ENCODE data around the gene ATXN2.
A peak's percentile ranks its signal among the peaks of the same experiment; 100 is the strongest.
"Not testable (repeated sequence)": the region's sequence is repeated elsewhere in the genome, so short reads cannot be mapped to it uniquely, and the experiment has no call there.

Gene ATXN2

GRCh38 chr12:111597831-111598636 lies 1.1 kb downstream of the ATXN2 start:
- Histone ChIP-seq H4K20me1 (ENCODE audit: insufficient read depth, low read length) (no peaks in the 10 kb centered on the region), H3K36me3 (replicated peaks; ENCODE audit: insufficient read depth, low read length) (no peaks in the 10 kb centered on the region), H3K27ac (ENCODE audit: low read length) (no peak overlapping the region; the same call in 1 of the 2 replicates), H3K9me2 (replicated peaks; ENCODE audit: insufficient read depth, low read length) (no peaks in the 10 kb centered on the region), H3K4me2 (ENCODE audit: low read depth, low read length) (peak overlapping the region; percentile 70), H3K4me1 (ENCODE audit: low read length) (no peaks in the 10 kb centered on the region), H3K9ac (ENCODE audit: low read length) (peak overlapping the region; percentile 59), H3F3A (ENCODE audit: insufficient read depth, low read length) (0 out of 2 replicates have a peak, but pooled peaks cover 7% of the 10 kb centered on the region), H3K4me3 (ENCODE audit: low read length) (peak overlapping the region; percentile 79), H3K9me3 (replicated peaks; ENCODE audit: insufficient read depth, low read length) (no peaks in the 10 kb centered on the region), H2AFZ (ENCODE audit: low read length) (peak overlapping the region; percentile 48; the same call in 1 of the 2 replicates), H3K27me3 (replicated peaks; ENCODE audit: insufficient read depth, low read length) (no peaks in the 10 kb centered on the region), H3K79me2 (ENCODE audit: low read length) (peaks cover 53% of the 10 kb centered on the region)
- DNase-seq, result peak; percentile 11
- TF ChIP-seq CTCF (IDR thresholded peaks at IDR 0.05; ENCODE audit: low read length) (no peak), EZH2 (optimal IDR thresholded peaks at IDR 0.05; ENCODE audit: low read depth, low read length) (no peak), EZH2phosphoT487 (IDR thresholded peaks at IDR 0.05; ENCODE audit: low read length) (no peak)

DNA sequence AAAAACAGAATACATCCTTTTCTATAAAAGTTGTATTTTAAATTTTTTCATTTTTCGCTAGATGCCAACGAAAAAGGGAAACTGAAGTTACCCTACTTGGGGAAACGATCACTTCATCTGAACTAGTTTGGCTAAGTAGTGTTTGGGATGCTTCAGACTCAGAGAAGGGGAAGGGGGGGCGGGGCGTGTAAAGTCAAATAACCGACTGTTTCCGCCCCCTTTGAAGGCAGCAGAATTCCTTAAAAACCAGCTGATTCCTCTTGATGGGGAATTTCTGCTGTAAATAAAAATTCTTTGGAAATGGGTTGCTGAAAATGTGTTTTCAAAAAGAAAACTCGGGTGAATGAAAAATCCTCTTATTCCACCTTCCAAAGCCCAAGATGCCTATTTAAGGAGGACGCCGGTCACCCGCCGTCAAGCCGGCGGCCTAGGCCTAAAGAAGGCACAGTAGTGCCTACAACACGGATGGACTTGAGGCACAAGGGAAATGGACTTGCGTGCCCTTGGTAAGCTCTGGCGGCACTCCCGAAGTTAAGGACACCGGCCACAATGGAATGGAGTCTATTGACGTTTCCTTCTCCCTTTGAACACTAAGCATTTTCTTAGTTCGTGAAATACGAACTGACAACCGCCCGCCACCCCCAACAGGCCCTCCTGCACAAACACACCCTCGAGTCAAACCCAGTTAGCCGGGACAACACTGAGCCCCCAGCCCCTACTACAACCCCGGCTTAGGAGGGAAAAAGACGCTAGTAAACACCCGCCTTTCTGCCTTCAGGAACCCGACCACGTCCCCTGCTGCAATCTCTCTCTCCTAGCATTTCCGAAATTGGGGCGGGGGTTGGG lies 1.9 kb downstream of the ATXN2 start:
- Histone ChIP-seq H4K20me1 (ENCODE audit: insufficient read depth, low read length) (no peaks in the 10 kb centered on the region), H3K9me3 (replicated peaks; ENCODE audit: insufficient read depth, low read length) (no peaks in the 10 kb centered on the region), H3K79me2 (ENCODE audit: low read length) (peaks cover 55% of the 10 kb centered on the region), H3F3A (ENCODE audit: insufficient read depth, low read length) (0 out of 2 replicates have a peak, but pooled peaks cover 7% of the 10 kb centered on the region), H3K27me3 (replicated peaks; ENCODE audit: insufficient read depth, low read length) (no peaks in the 10 kb centered on the region), H3K9ac (ENCODE audit: low read length) (peak overlapping the region; percentile 59; the same call in 1 of the 2 replicates), H2AFZ (ENCODE audit: low read length) (peak overlapping the region; percentile 48; the same call in 1 of the 2 replicates), H3K4me2 (ENCODE audit: low read depth, low read length) (peak overlapping the region; percentile 70), H3K27ac (ENCODE audit: low read length) (no peak overlapping the region; the same call in 1 of the 2 replicates), H3K9me2 (replicated peaks; ENCODE audit: insufficient read depth, low read length) (no peaks in the 10 kb centered on the region), H3K4me1 (ENCODE audit: low read length) (no peaks in the 10 kb centered on the region), H3K4me3 (ENCODE audit: low read length) (peak overlapping the region; percentile 79), H3K36me3 (replicated peaks; ENCODE audit: insufficient read depth, low read length) (no peaks in the 10 kb centered on the region)
- TF ChIP-seq CTCF (IDR thresholded peaks at IDR 0.05; ENCODE audit: low read length) (no peak), EZH2 (optimal IDR thresholded peaks at IDR 0.05; ENCODE audit: low read depth, low read length) (no peak), EZH2phosphoT487 (IDR thresholded peaks at IDR 0.05; ENCODE audit: low read length) (no peak)
- peak; percentile 33 for DNase-seq

- H3F3A ChIP-seq (ENCODE audit: insufficient read depth, low read length); H2AFZ ChIP-seq (ENCODE audit: low read length); H3K27ac ChIP-seq (ENCODE audit: low read length); DNase-seq; H3K4me3 ChIP-seq (ENCODE audit: low read length); H3K9me3 ChIP-seq (replicated peaks; ENCODE audit: insufficient read depth, low read length); H3K27me3 ChIP-seq (replicated peaks; ENCODE audit: insufficient read depth, low read length); H3K36me3 ChIP-seq (replicated peaks; ENCODE audit: insufficient read depth, low read length); H3K9ac ChIP-seq (ENCODE audit: low read length); H3K4me1 ChIP-seq (ENCODE audit: low read length); H3K9me2 ChIP-seq (replicated peaks; ENCODE audit: insufficient read depth, low read length); H3K4me2 ChIP-seq (ENCODE audit: low read depth, low read length); H4K20me1 ChIP-seq (ENCODE audit: insufficient read depth, low read length): not testable (repeated sequence)
- H3K79me2 ChIP-seq (ENCODE audit: low read length), result peaks cover 60% of the 10 kb centered on the region
Measured at GRCh38 chr12:111595341-111595835, 3.7 kb downstream of the ATXN2 start.

DNA sequence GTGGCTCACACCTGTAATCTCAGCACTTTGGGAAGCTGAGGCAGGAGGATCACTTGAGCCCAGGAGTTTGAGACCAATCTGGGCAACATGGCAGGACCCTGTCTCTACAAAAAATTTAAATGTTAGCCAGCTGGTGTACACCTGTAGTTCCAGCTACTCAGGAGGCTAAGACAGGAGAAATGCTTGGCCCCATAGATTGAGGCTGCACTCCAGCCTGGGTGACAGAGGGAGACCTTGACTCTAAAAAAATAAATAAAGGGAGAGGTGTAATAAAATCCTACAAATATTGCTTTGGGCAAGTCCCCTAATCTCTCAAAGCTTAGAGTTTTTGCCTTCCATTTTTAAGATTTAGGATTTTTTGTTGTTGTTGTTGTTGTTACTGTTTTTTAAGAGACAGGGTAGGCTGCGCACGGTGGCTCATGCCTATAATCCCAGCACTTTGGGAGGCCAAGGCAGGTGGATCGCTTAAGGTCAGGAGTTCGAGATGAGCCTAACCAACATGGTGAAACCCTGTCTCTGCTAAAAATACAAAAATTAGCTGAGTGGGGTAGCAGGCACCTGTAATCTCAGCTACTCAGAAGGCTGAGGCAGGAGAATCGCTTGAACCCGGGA lies 7.6 kb downstream of the ATXN2 start:
- not testable (repeated sequence) for H3K27ac ChIP-seq (ENCODE audit: low read length); H4K20me1 ChIP-seq (ENCODE audit: insufficient read depth, low read length); H3K27me3 ChIP-seq (replicated peaks; ENCODE audit: insufficient read depth, low read length); H3K9me3 ChIP-seq (replicated peaks; ENCODE audit: insufficient read depth, low read length); H3K36me3 ChIP-seq (replicated peaks; ENCODE audit: insufficient read depth, low read length); H3F3A ChIP-seq (ENCODE audit: insufficient read depth, low read length); H3K9ac ChIP-seq (ENCODE audit: low read length); H3K4me2 ChIP-seq (ENCODE audit: low read depth, low read length); H2AFZ ChIP-seq (ENCODE audit: low read length); H3K4me1 ChIP-seq (ENCODE audit: low read length); DNase-seq; H3K9me2 ChIP-seq (replicated peaks; ENCODE audit: insufficient read depth, low read length); H3K4me3 ChIP-seq (ENCODE audit: low read length)
- peaks cover 63% of the 10 kb centered on the region for H3K79me2 ChIP-seq (ENCODE audit: low read length)

All from MM.1S (cell line).